HepG2 (cell line): ENCODE data around the gene IQCH.

Source experiments
- CTCF ChIP-seq: sonication (generic); formaldehyde crosslinking; IDR thresholded peaks from 2 replicates; pipeline ENCODE4 v1.5.0; 2020; ENCODE audit warnings: mild to moderate bottlenecking, missing genetic modification reagents, moderate library complexity
- E2F5 ChIP-seq: sonication (generic); formaldehyde crosslinking; conservative IDR thresholded peaks from 2 replicates; pipeline ENCODE4 v1.4.0; 2020; ENCODE audit warnings: missing genetic modification reagents
- EZH2 ChIP-seq: conservative IDR thresholded peaks from 2 replicates; pipeline ENCODE4 v1.6.1; 2012; ENCODE audit warnings: mild to moderate bottlenecking, low read depth, low read length, moderate library complexity
- JARID2 ChIP-seq: sonication (generic); formaldehyde crosslinking; IDR thresholded peaks from 2 replicates; pipeline ENCODE4 v1.8.1; 2023; ENCODE audit warnings: missing genetic modification reagents, inconsistent platforms; ENCODE audit not compliant: insufficient replicate concordance
- JUNB ChIP-seq: sonication (generic); formaldehyde crosslinking; IDR thresholded peaks from 2 replicates; pipeline ENCODE4 v1.8.0; 2022; ENCODE audit warnings: missing genetic modification reagents, mild to moderate bottlenecking, borderline replicate concordance
- MAX ChIP-seq: IDR thresholded peaks from 2 replicates; pipeline ENCODE4 v1.6.1; 2012; ENCODE audit warnings: inconsistent platforms
- NCOR1 ChIP-seq: fragments of 200-600 bp; sonication (generic); IDR thresholded peaks from 2 replicates; pipeline ENCODE4 v1.7.0; 2017; ENCODE audit warnings: antibody characterized with exemption, low read length, borderline replicate concordance
- NR2C2 ChIP-seq: sonication (generic); formaldehyde crosslinking; IDR thresholded peaks from 2 replicates; pipeline ENCODE4 v1.4.0; 2020; ENCODE audit warnings: missing genetic modification reagents, mild to moderate bottlenecking, moderate library complexity, borderline replicate concordance
- SETDB1 ChIP-seq: sonication (generic); formaldehyde crosslinking; IDR thresholded peaks from 2 replicates; pipeline ENCODE4 v1.5.1; 2020; ENCODE audit warnings: missing genetic modification reagents, mild to moderate bottlenecking, borderline replicate concordance
- U2AF1 ChIP-seq: fragments of 200-400 bp; formaldehyde crosslinking; optimal IDR thresholded peaks from 2 replicates; pipeline ENCODE3; 2017; ENCODE audit warnings: mild to moderate bottlenecking, low read depth, low read length
- ZNF800 ChIP-seq: sonication (generic); formaldehyde crosslinking; IDR thresholded peaks from 2 replicates; pipeline ENCODE4 v1.4.0; 2020; ENCODE audit warnings: missing genetic modification reagents

DNA sequence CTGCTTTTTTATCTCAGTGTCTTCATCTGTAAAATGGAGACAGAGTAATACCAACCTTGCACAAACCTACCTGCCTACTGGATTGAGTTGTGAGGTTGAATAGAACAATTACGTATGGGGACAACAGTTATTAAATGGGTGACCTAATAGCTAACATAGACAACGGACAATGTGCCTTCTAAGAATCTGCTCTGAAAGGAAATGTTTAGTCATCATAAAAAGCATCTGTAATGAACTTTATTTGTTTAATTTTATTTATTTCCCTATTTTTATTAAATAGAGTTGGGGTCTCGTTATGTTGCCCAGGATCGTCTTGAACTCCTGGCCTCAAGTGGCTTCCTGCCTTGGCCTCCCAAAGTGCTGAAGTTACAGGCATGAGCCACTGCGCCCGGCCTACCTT is 207.1 kb downstream of the IQCH start:
- no peak for TF ChIP-seq CTCF (CRISPR knock-in tag)
- TF ChIP-seq EZH2: no peak
- TF ChIP-seq JUNB (CRISPR knock-in tag): no peak
- TF ChIP-seq MAX: no peak
- no peak for TF ChIP-seq ZNF800 (CRISPR knock-in tag)
- no peak for TF ChIP-seq U2AF1
- no peak for TF ChIP-seq JARID2 (CRISPR knock-in tag)
- TF ChIP-seq NR2C2 (CRISPR knock-in tag): no peak
- no peak for TF ChIP-seq SETDB1
- TF ChIP-seq NCOR1: no peak
- no peak for TF ChIP-seq E2F5 (CRISPR knock-in tag)
